DMS79 treated with DMSO at 0.1 percent for 48 hours (cell line): ENCODE data around the gene RCAN2.

ENCODE experiments used
- DNase-seq: peaks from one replicate; lab custom pipeline; 2025; lab: John Stamatoyannopoulos, UW

RCAN2 gene

DNA sequence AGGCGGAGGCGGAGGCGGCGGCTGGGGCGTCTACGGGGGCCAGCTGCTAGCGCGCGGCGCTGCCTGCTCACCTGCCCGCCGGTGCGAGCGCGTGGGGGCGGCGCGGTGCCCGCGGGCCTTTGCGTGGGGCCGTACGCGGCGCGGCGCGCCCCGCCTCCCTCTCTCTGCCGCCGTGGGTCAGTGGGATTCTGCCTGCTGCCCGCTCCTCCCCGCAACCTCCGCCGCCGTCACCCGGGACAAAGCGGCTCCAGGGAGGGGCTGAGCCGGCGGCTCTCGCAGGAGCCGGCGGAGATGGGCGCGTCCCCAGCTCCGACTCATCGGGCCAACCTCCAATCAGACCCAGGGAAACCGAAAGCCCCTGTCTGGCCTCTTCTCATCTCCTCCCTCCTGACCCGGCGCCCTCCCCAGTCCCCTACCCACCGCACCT lies at the start of gene RCAN2:
Gene RCAN2, minus strand, starts transcription at position 249 of the 427 bp plus-strand sequence.
- DNase-seq = peak; percentile 38

GRCh38 chr6:46539866-46540265 lies 48.6 kb upstream of the RCAN2 start:
- DNase-seq = no peak

- DNase-seq = no peak
Measured at GRCh38 chr6:46538800-46539480, 47.7 kb upstream of the RCAN2 start.

GRCh38 chr6:46530896-46531295 lies 39.6 kb upstream of the RCAN2 start:
- no peak for DNase-seq

DNA sequence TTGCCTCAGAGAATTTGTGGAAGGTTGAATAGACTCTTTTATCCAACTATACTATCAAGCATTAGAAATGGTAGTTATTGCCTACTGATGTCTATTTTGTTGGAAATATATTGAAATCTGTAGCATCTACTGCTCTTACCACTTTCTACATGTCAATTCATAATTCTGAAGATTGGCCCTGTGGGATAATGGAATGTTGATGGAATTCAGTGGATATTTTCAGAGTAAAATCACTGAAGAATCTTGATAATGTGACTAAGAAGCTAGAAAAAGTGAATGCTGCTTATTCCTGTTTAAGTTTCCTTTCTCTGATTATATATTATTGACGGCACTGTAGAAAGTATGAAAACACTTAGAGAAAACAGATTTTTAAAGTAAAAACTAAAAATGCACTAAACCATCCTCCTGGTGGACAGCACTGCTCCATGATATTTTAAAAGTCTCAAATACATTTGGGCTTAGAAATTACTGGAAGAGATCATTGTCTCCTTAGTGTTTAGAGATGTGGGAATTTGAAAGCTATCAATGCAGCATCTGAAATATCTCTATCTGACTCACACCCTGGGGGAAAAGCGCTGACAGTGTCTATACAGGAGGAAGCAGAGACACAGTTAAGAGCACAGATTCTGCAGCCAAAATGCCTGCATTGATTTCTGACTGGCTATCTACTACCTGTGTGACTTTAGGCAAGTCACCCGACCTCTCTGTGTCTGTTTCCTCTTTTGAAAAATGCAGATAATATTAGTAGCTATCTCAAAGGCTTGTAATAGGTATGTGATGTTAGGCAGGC lies 37.9 kb upstream of the RCAN2 start:
- DNase-seq = no peak

- no peak for DNase-seq
Measured at GRCh38 chr6:46526607-46527006, 35.4 kb upstream of the RCAN2 start.

- no peak for DNase-seq
Measured at GRCh38 chr6:46525583-46525982, 34.3 kb upstream of the RCAN2 start.

DNA sequence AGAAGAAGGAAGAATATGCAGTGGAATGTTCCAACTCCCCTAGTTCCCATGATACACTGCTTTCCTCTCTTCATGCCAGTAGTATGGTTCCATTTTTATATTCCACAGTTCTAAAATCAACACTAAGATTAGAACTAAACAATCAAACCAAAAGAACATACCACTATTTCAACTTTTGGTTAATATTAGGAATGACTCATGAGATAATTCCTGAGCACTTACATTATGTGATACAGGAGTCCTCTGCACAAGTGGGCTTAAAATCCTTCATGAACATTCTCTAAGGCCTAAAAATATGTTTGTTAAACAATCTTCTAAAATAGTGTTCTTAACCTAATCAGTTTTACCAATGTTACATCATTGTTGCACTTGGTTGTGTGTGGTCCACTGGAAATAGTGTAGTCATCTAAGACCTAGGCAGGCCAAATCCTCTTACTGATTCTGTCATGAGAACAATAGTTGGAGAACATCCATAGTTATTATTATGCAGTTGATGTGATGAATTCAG lies 30.3 kb upstream of the RCAN2 start:
- no peak for DNase-seq

DNA sequence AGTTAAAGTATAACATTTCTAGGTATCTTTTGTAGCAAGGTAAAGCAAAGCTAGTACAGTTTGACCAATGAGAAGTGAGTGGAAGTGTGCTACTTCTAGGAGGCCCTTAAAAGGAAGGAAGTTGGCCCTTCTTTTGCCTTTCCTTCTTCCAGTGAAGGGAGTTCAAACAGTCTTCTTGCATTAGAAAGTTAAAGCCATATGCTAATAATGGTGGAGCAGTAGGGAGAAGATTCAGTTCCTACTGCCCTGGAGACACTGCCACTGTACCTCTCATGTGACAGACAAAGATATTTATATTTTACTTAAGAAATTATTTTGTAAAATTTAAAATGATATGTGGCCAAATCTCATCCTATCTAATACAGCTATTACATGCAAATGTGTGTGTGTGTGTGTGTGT lies 26.0 kb upstream of the RCAN2 start:
- DNase-seq = no peak

DNA sequence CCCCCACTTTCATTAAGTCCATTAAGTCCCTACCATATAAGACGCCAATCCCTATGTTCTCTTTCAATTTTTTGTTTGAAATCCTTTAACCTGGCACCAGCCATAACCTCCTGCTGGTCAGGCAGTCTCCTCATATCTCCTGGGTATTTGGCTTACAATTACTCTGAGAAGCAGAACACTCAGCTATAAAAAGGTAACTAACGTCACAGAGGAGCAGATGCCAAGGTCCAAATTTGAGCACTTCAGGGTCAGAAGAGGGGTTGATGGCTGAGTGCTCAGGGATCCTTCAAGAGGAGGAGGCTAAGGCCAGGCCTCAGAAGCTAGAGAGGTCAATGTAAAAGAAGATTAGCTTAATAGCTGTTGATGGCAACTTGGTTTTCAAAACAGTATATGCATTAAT lies 22.3 kb upstream of the RCAN2 start:
- DNase-seq = no peak

DNA sequence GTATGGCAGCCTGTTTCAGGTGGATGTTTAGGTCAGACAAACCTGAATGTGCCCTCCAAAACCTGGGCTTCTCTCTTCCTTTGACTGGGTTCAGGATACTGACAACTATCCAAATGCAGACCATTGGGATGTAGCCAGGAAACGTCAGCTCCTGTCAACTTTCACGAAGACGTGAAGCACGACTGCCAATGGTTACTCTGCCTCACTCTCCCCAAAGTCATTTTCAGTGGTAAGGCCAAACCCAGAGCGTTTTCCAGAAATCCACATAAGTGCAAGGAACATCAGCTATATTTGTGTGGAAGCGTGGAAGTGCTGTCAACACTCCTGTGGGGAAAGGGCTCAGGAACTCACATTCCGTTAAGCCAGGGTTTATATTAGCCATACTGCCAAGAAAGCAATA lies 20.1 kb upstream of the RCAN2 start:
- no peak for DNase-seq

DNA sequence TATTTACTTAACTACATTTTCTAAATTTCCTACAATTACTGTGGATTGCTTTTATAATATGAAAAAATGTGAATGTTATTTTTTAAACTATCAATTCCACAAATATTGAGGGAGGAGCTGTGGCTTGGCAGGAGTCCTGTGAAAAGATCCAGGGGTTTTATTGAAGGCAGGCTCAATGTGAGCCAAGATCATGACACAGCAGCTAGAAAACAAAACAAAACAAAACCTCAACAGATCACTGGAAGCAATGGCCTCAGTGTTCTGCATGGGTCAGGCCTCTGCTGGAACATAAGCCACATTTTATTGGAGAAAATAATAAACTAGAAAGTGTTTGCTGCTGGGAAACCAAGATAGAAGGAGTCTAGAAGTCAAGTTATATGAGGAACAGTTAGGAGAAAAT lies 19.4 kb upstream of the RCAN2 start:
- DNase-seq = no peak

- DNase-seq = no peak
Measured at GRCh38 chr6:46509981-46510510, 18.8 kb upstream of the RCAN2 start.

DNA sequence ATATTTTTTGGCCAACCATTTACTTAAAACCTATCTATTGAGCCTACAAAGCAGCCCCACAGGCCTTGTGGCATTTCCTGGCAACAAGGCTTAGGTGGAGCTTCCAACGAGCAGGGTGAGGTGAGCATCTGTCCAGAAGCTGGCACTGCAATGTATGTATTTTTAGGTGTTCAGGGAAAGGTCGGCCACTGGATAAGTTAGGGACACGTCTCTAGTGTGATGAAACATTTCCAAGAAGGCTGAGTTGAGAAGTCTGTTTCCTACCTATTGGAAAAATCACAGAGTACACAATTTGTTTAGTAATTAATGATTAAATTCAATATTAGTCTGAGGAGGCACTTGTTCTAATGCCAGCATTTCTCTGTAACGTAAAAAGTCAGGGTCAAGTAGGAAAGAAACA lies 17.8 kb upstream of the RCAN2 start:
- no peak for DNase-seq

DNA sequence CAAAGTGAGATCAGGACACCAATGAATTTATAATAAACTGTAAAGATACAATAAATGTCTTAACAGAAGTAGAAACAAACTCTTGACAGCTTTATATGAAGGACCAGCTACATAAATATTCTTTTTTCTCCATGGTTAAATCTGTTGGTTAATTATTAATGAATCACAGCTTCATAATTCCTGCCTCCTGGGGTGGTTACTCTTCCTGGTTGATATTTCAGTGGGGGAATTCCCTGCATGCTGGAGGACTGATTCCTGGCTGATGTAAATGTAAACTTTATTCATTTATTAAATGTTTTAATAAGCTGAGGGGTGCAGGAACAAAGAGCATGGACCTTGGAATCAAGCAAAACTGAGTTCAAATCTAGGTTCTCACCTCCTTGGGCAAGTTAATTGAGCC lies 16.2 kb upstream of the RCAN2 start:
- DNase-seq = no peak

DNA sequence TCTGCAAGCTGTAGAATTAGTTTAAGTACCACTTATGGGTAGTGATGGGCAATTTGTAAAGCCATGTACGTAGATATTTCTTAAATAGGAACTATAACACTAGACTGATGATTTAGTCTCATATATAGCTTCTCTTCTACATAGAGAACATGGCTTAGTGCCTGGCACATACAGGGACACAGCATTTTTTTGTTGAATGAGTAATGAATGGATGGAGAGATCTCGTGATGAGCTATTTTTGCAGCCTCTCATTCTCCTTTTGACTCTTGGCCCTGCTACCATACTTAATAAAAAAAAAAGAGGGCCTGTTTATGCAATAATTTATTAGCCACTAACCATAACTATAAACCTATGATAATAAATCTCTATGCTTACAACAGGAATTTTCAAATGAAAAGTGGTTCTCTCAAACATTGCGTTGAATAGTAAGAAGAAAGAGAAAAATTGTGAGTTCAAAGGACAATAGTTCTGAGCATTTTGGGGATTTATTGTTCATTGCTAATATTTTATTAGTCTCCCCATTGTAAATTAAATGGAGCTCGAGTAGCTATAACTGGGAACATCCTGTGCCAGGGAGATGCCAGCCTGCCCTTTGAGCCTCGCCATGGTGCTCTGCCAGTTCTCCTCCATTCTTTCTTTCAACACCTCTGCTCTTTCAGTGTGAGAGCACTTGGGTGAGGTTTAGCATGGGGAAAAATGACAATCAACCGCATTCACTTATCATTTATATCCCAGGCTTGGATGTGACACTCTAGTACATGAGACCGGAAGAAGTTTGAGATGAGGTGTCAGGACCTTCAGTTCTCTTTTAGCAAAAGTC lies 14.7 kb upstream of the RCAN2 start:
- DNase-seq = no peak

GRCh38 chr6:46504242-46504641 lies 13.0 kb upstream of the RCAN2 start:
- no peak for DNase-seq

- DNase-seq = no peak
Measured at GRCh38 chr6:46502486-46503119, 11.4 kb upstream of the RCAN2 start.

GRCh38 chr6:46501136-46502089 lies 10.2 kb upstream of the RCAN2 start:
- no peak for DNase-seq

DNA sequence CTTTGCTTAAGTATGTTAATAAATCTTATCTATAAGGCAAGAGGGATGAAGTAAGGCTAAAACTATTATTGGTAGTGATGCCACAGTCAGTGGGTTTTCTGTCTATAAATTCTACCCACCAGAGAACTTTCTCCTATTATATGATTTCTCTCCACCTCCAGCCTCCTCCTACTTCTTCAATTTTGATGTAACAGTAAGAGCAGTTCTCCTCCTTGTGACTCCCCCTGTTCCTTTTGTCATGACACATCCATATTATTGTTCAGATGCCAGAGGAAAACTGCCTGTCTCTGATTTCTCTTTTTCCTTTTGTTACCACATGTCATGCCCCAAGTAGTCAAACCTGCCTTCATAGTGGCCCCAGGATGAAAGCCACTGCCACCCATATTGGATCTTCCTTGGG lies 9.1 kb upstream of the RCAN2 start:
- DNase-seq = no peak
